ENCODE measurements around the gene RNF144B. TPM values are rescaled to one million over a fixed set of nuclear protein-coding genes. Genes with fewer than 3 reads are reported as not detected.
"Not testable (repeated sequence)": the region's sequence is repeated elsewhere in the genome, so short reads cannot be mapped to it uniquely, and the experiment has no call there.

Gene RNF144B
- polyA plus RNA-seq, 3 donors: 25.6 to 31.0 (median 27.9) TPM

GRCh38 chr6:18397701-18398100, 10.6 kb downstream of the RNF144B start:
- DNase-seq: peak in 1 of 3 donors; percentile 21
- Mint-ChIP-seq H3K27ac (peak overlapping the region; percentile 65 to 89 (median 70)), H3K4me3 (peak overlapping the region in 1 of 2 donors; percentile 51), H3K36me3 (peaks cover 60 to 70% of the 10 kb centered on the region in 2 donors), H3K9me3 (peaks cover 0 to 3% (median 0%) of the 10 kb centered on the region in 7 donors), H3K4me1 (peaks cover 64% of the 10 kb centered on the region), H3K27me3 (ENCODE audit: low read depth in 3 of 3) (peaks cover 0 to 3% (median 1%) of the 10 kb centered on the region in 3 donors)
- Histone ChIP-seq H3K36me3 (replicated peaks in 1 of 2; ENCODE audit: control insufficient read depth in 1 of 2, insufficient read depth in 2 of 2, low read length in 2 of 2) (peaks cover 27 to 82% of the 10 kb centered on the region in 2 donors), H3K27me3 (ENCODE audit: control insufficient read depth in 2 of 2, insufficient read depth in 2 of 2, low read length in 2 of 2) (no peaks in the 10 kb centered on the region), H3K9ac (ENCODE audit: insufficient read depth, low read length, poor library complexity, severe bottlenecking) (no peak overlapping the region), H3K27ac (ENCODE audit: low read depth in 1 of 2, low read length in 2 of 2) (peak overlapping the region; percentile 55 to 89), H3K4me3 (replicated peaks in 1 of 3; ENCODE audit: low read depth in 2 of 3, low read length in 3 of 3) (peak overlapping the region in 1 of 3 experiments; percentile 31), H4K20me1 (ENCODE audit: insufficient read depth, low read length) (peaks cover 54% of the 10 kb centered on the region), H3K4me1 (ENCODE audit: control insufficient read depth in 1 of 2, insufficient read depth in 2 of 2, low read length in 2 of 2) (peaks cover 53 to 93% of the 10 kb centered on the region in 2 donors), H3K9me3 (replicated peaks in 1 of 2; ENCODE audit: control insufficient read depth in 1 of 2, insufficient read depth in 1 of 2, low read length in 2 of 2) (no peaks in the 10 kb centered on the region), H3K79me2 (ENCODE audit: insufficient read depth, low read length) (peaks cover 84% of the 10 kb centered on the region), H3K4me2 (replicated peaks; ENCODE audit: extremely low read depth, low read length, poor library complexity, severe bottlenecking) (no peak overlapping the region), H2AFZ (ENCODE audit: insufficient read depth, low read depth, low read length, poor library complexity, severe bottlenecking) (no peak overlapping the region)
- intact Hi-C loops (cut with micrococcal nuclease): loop anchor here in 1 of 2 donors (10.0 kb wide), 1 partner anchor 107 kb away; no protein-coding TSS in a partner anchor
- TF ChIP-seq, protein P1, sequence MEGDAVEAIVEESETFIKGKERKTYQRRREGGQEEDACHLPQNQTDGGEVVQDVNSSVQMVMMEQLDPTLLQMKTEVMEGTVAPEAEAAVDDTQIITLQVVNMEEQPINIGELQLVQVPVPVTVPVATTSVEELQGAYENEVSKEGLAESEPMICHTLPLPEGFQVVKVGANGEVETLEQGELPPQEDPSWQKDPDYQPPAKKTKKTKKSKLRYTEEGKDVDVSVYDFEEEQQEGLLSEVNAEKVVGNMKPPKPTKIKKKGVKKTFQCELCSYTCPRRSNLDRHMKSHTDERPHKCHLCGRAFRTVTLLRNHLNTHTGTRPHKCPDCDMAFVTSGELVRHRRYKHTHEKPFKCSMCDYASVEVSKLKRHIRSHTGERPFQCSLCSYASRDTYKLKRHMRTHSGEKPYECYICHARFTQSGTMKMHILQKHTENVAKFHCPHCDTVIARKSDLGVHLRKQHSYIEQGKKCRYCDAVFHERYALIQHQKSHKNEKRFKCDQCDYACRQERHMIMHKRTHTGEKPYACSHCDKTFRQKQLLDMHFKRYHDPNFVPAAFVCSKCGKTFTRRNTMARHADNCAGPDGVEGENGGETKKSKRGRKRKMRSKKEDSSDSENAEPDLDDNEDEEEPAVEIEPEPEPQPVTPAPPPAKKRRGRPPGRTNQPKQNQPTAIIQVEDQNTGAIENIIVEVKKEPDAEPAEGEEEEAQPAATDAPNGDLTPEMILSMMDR (IDR thresholded peaks at IDR 0.05): no peak
- 60% methylated on average over 3 of the region's 6 CpGs for whole genome bisulfite sequencing (ENCODE audit: insufficient coverage)

GRCh38 chr6:18398225-18398624, 11.1 kb downstream of the RNF144B start:
- H3K27me3 ChIP-seq (ENCODE audit: control insufficient read depth in 2 of 2, insufficient read depth in 2 of 2, low read length in 2 of 2); H3K9me3 ChIP-seq (replicated peaks in 1 of 2; ENCODE audit: control insufficient read depth in 1 of 2, insufficient read depth in 1 of 2, low read length in 2 of 2); H3K9me3 Mint-ChIP-seq; H3K4me2 ChIP-seq (replicated peaks; ENCODE audit: extremely low read depth, low read length, poor library complexity, severe bottlenecking); H3K9ac ChIP-seq (ENCODE audit: insufficient read depth, low read length, poor library complexity, severe bottlenecking); H2AFZ ChIP-seq (ENCODE audit: insufficient read depth, low read depth, low read length, poor library complexity, severe bottlenecking); H3K27me3 Mint-ChIP-seq (ENCODE audit: low read depth in 3 of 3); H3K4me3 Mint-ChIP-seq: not testable (repeated sequence)
- Histone ChIP-seq H3K36me3 (replicated peaks in 1 of 2; ENCODE audit: control insufficient read depth in 1 of 2, insufficient read depth in 2 of 2, low read length in 2 of 2) (peaks cover 31 to 85% of the 10 kb centered on the region in 2 donors), H3K4me3 (replicated peaks in 1 of 3; ENCODE audit: low read depth in 2 of 3, low read length in 3 of 3) (peak overlapping the region in 1 of 3 experiments; percentile 31), H3K79me2 (ENCODE audit: insufficient read depth, low read length) (peaks cover 84% of the 10 kb centered on the region), H3K4me1 (ENCODE audit: control insufficient read depth in 1 of 2, insufficient read depth in 2 of 2, low read length in 2 of 2) (peaks cover 54 to 94% of the 10 kb centered on the region in 2 donors), H3K27ac (ENCODE audit: low read depth in 1 of 2, low read length in 2 of 2) (peak overlapping the region; percentile 55 to 89), H4K20me1 (ENCODE audit: insufficient read depth, low read length) (peaks cover 49% of the 10 kb centered on the region)
- Mint-ChIP-seq H3K36me3 (peaks cover 63 to 74% of the 10 kb centered on the region in 2 donors), H3K27ac (peak overlapping the region; percentile 68 to 89 (median 78)), H3K4me1 (peaks cover 66% of the 10 kb centered on the region)
- DNase-seq: peak in 1 of 3 donors; percentile 41
- intact Hi-C loops (cut with micrococcal nuclease): loop anchor here in 1 of 2 donors (10.0 kb wide), 1 partner anchor 107 kb away; no protein-coding TSS in a partner anchor
- WGBS (ENCODE audit: insufficient coverage): 100% methylated on average over 1 of the region's 4 CpGs
